ENCODE data around the gene TNFAIP8L2. TPM values are rescaled to one million over a fixed set of nuclear protein-coding genes. Genes with fewer than 3 reads are reported as not detected.
A peak's percentile ranks its signal among the peaks of the same experiment; 100 is the strongest.

The TNFAIP8L2 gene
- total and polyA plus RNA-seq, 2 of the 8 experiments (the other 6 are each of a cell fraction or from before 2014, with no cell fraction given), result not detected

GRCh38 chr1:151175863-151176262 is 19.4 kb downstream of the TNFAIP8L2 start, which contains the start of gene TMOD4:
Gene TMOD4, minus strand, starts transcription at chr1:151175981. Its CDS starts 1,106 bp downstream, at chr1:151174875.
- H2AK5ac ChIP-seq (ENCODE audit: low read depth, low read length), result no peak within 1 kb of the TSS
- no peak within 1 kb of the TSS for H4K5ac ChIP-seq (ENCODE audit: insufficient read length, low read depth, low read length)
- no peak within 1 kb of the TSS for H2BK120ac ChIP-seq (replicated peaks; ENCODE audit: low read depth, low read length)
- WGBS, 2 experiments (ENCODE audit: extremely low coverage in 1 of 2, insufficient coverage in 1 of 2, insufficient read length in 1 of 2, insufficient replicate concordance in 2 of 2, low coverage in 1 of 2, low lambda C conversion rate in 2 of 2, missing lambda C conversion rate in 1 of 2), result 93% methylated on average over 4 of the region's 4 CpGs; no CpG with 5 or more reads in 1 of the 2 experiments
- FAIRE-seq (no peak), DNase-seq (ENCODE audit: low read depth in 1 of 2, low spot score in 2 of 2) (no peak)
- no peak within 1 kb of the TSS for H3K14ac ChIP-seq (ENCODE audit: insufficient read length)
- no peaks in the 10 kb centered on the region for H3K79me1 ChIP-seq (ENCODE audit: low read depth, low read length)
- no peak within 1 kb of the TSS for H4K91ac ChIP-seq (replicated peaks; ENCODE audit: insufficient read length, low read length)
- no peak within 1 kb of the TSS for H3K4me2 ChIP-seq (ENCODE audit: insufficient read depth in 1 of 2, low read depth in 2 of 2, low read length in 2 of 2)
- no peak within 1 kb of the TSS for H3K27ac ChIP-seq (ENCODE audit: low read depth, low read length)
- no peaks in the 10 kb centered on the region for H3K9me3 ChIP-seq (ENCODE audit: insufficient read depth in 2 of 2, low read depth in 1 of 2, low read length in 1 of 2)
- no peak within 1 kb of the TSS for H3K23ac ChIP-seq (ENCODE audit: insufficient read length)
- no peak within 1 kb of the TSS for H3K9ac ChIP-seq (replicated peaks in 1 of 4; ENCODE audit: extremely low read depth in 1 of 4, low read depth in 3 of 4, low read length in 3 of 4)
- POLR2A ChIA-PET (ENCODE audit: partially characterized antibody), result interaction anchor here (1.8 kb wide), 2 partner anchors 9 to 14 kb away, joined by 8 to 9 read pairs; partner anchors contain the start of genes SCNM1 and VPS72
- peaks cover 9 to 48% (median 28%) of the 10 kb centered on the region in 4 experiments; a peak in 7 of 8 replicates for H3K36me3 ChIP-seq (ENCODE audit: control insufficient read depth in 2 of 4, insufficient read depth in 4 of 4, low read length in 3 of 4)
- H4K8ac ChIP-seq (ENCODE audit: extremely low read depth, insufficient read depth, low read length), result 0 out of 2 replicates have a peak within 1 kb of the TSS, but pooled peaks have one; percentile 40
- no peaks in the 10 kb centered on the region for H3K79me2 ChIP-seq (ENCODE audit: control insufficient read depth in 1 of 2, insufficient read depth in 2 of 2, low read length in 2 of 2)
- no peak within 1 kb of the TSS for H3K4me3 ChIP-seq (ENCODE audit: extremely low read depth in 1 of 4, insufficient read depth in 2 of 4, low read depth in 3 of 4, low read length in 4 of 4)
- no peak within 1 kb of the TSS for H2BK15ac ChIP-seq (ENCODE audit: low read length)
- no peak within 1 kb of the TSS for H3K4ac ChIP-seq (replicated peaks; ENCODE audit: insufficient read length, low read depth, low read length)
- H3K23me2 ChIP-seq (ENCODE audit: low read depth, low read length), result no peaks in the 10 kb centered on the region
- no peaks in the 10 kb centered on the region for H3K27me3 ChIP-seq (replicated peaks in 1 of 4; ENCODE audit: control insufficient read depth in 3 of 4, extremely low read depth in 1 of 4, insufficient read depth in 3 of 4, low read length in 3 of 4)
- H3K18ac ChIP-seq (ENCODE audit: extremely low read depth, low read length), result no peak within 1 kb of the TSS
- no peaks in the 10 kb centered on the region for H3K4me1 ChIP-seq (replicated peaks in 1 of 4; ENCODE audit: control insufficient read depth in 3 of 4, insufficient read depth in 4 of 4, low read length in 3 of 4)
- no peak within 1 kb of the TSS for H2BK5ac ChIP-seq (ENCODE audit: low read depth, low read length)
- H2BK20ac ChIP-seq (ENCODE audit: low read length), result no peak within 1 kb of the TSS
- CTCF ChIA-PET (ENCODE audit: partially characterized antibody), result interaction anchor here (0.7 to 3.1 kb wide), 24 partner anchors 9 to 429 kb away, joined by 3 to 16 read pairs (median 4); partner anchors contain the start of genes MLLT11, TNFAIP8L2 and VPS72
- no peak within 1 kb of the TSS for H2BK12ac ChIP-seq (ENCODE audit: low read depth, low read length)
- no peak within 1 kb of the TSS for H2AFZ ChIP-seq (ENCODE audit: low read length)
- no peak within 1 kb of the TSS for H3K56ac ChIP-seq (replicated peaks; ENCODE audit: insufficient read length, low read depth, low read length)
- H4K20me1 ChIP-seq (replicated peaks in 1 of 2; ENCODE audit: control insufficient read depth in 1 of 2, insufficient read depth in 2 of 2, low read length in 2 of 2), result no peaks in the 10 kb centered on the region
- TF ChIP-seq, protein P1, sequence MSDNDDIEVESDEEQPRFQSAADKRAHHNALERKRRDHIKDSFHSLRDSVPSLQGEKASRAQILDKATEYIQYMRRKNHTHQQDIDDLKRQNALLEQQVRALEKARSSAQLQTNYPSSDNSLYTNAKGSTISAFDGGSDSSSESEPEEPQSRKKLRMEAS (IDR thresholded peaks at IDR 0.05), result no peak
- TF ChIP-seq RNF2 (IDR thresholded peaks at IDR 0.05; ENCODE audit: borderline replicate concordance, low read depth, low read length, missing control alignments, poor library complexity, severe bottlenecking) (no peak), BACH1 (IDR thresholded peaks at IDR 0.05; ENCODE audit: low read length) (no peak), RXRA (IDR thresholded peaks at IDR 0.05; ENCODE audit: insufficient read depth, low read depth, low read length) (no peak), RFX5 (IDR thresholded peaks at IDR 0.05; ENCODE audit: borderline replicate concordance, low read depth, low read length) (no peak), GTF2F1 (IDR thresholded peaks at IDR 0.05; ENCODE audit: borderline replicate concordance, low read depth, low read length) (no peak), CTCF (IDR thresholded peaks at IDR 0.05; ENCODE audit: control extremely low read depth in 1 of 3, insufficient read depth in 1 of 3, low read depth in 1 of 3, low read length in 3 of 3) (peak; percentile 37 to 67 (median 47)), MAFK (IDR thresholded peaks at IDR 0.05; ENCODE audit: low read depth, low read length) (no peak), RAD21 (IDR thresholded peaks at IDR 0.05 in 1 of 2, conservative IDR thresholded peaks at IDR 0.05 in 1 of 2; ENCODE audit: low read depth in 2 of 2, low read length in 2 of 2) (peak; percentile 15 to 31; a peak in 1 of 4 replicates), SIX5 (IDR thresholded peaks at IDR 0.05; ENCODE audit: low read depth, low read length) (no peak)

Measured in H1 (cell line).